H1 (cell line): Measurements from ENCODE around the gene PNPLA3. TPM values are rescaled to one million over a fixed set of nuclear protein-coding genes. Genes with fewer than 3 reads are reported as not detected.

ENCODE experiments used
- CTCF ChIA-PET: fragments of 300-600 bp; sonication (Branson Sonifier 250); formaldehyde crosslinking; loops from one replicate; lab custom pipeline; 2021; ENCODE audit not compliant: partially characterized antibody; lab: Charles Lee
- POLR2A ChIA-PET: fragments of 300-600 bp; sonication (Branson Sonifier 250); formaldehyde crosslinking; loops from one replicate; lab custom pipeline; 2021; ENCODE audit warnings: inconsistent platforms; ENCODE audit not compliant: partially characterized antibody; lab: Charles Lee
- DNase-seq, 2 experiments: peaks; one replicate each; pipeline versions ENCODE4 v3.0.0 to v3.0.0-alpha.2; 2010 to 2022; ENCODE audit warnings: low spot score in 2 of 2, low read depth in 1 of 2, mixed read lengths in 1 of 2
- FAIRE-seq: peaks from 2 replicates; lab custom pipeline; 2011; peaks lifted over from hg19 to GRCh38; lab: Jason Lieb, UNC
- H2AFZ ChIP-seq: 2 replicates; pipeline ENCODE4 v1.8.1; 2012; ENCODE audit warnings: low read length, inconsistent platforms
- H2AK5ac ChIP-seq: 2 replicates; pipeline ENCODE4 v1.6.1; 2013; ENCODE audit warnings: low read depth, low read length
- H2BK120ac ChIP-seq: replicated peaks from 2 replicates; pipeline ENCODE3; 2013; ENCODE audit warnings: low read depth, low read length, inconsistent platforms
- H2BK12ac ChIP-seq: 2 replicates; pipeline ENCODE4 v1.6.1; 2013; ENCODE audit warnings: low read depth, low read length
- H2BK15ac ChIP-seq: 2 replicates; pipeline ENCODE4 v1.6.1; 2013; ENCODE audit warnings: low read length
- H2BK20ac ChIP-seq: 2 replicates; pipeline ENCODE4 v1.6.1; 2013; ENCODE audit warnings: low read length
- H2BK5ac ChIP-seq: 2 replicates; pipeline ENCODE4 v1.6.1; 2013; ENCODE audit warnings: low read depth, low read length
- H3K14ac ChIP-seq: 2 replicates; pipeline ENCODE4 v1.6.1; 2013; ENCODE audit warnings: inconsistent platforms; ENCODE audit not compliant: insufficient read length
- H3K18ac ChIP-seq: 2 replicates; pipeline ENCODE4 v1.6.1; 2013; ENCODE audit warnings: low read length; ENCODE audit errors: extremely low read depth
- H3K23ac ChIP-seq: 2 replicates; pipeline ENCODE4 v1.6.1; 2013; ENCODE audit warnings: inconsistent platforms; ENCODE audit not compliant: insufficient read length
- H3K23me2 ChIP-seq: 2 replicates; pipeline ENCODE4 v1.6.1; 2013; ENCODE audit warnings: low read depth, low read length
- H3K27ac ChIP-seq: 2 replicates; pipeline ENCODE4 v1.6.1; 2011; ENCODE audit warnings: low read depth, low read length, inconsistent platforms
- H3K27me3 ChIP-seq, 4 experiments: replicated peaks in 1 of 4; 1 replicate in 1 of 4; 2 replicates in 3 of 4; pipeline versions ENCODE4 v1.6.1 to v1.8.1; 2011 to 2013; ENCODE audit warnings: low read length in 3 of 4, mild to moderate bottlenecking in 3 of 4, inconsistent platforms in 2 of 4, mixed read lengths in 2 of 4, moderate library complexity in 1 of 4; ENCODE audit not compliant: control insufficient read depth in 3 of 4, insufficient read depth in 3 of 4; ENCODE audit errors: extremely low read depth in 1 of 4
- H3K36me3 ChIP-seq, 4 experiments: 2 replicates each; pipeline versions ENCODE4 v1.6.1 to v1.8.1; 2011 to 2013; ENCODE audit warnings: mild to moderate bottlenecking in 4 of 4, low read length in 3 of 4, moderate library complexity in 2 of 4, control low read depth in 1 of 4, inconsistent platforms in 1 of 4; ENCODE audit not compliant: insufficient read depth in 4 of 4, control insufficient read depth in 2 of 4
- H3K4ac ChIP-seq: replicated peaks from 2 replicates; pipeline ENCODE3; 2013; ENCODE audit warnings: low read length, low read depth, mixed read lengths, inconsistent platforms; ENCODE audit not compliant: insufficient read length
- H3K4me1 ChIP-seq, 4 experiments: replicated peaks in 1 of 4; 1 replicate in 1 of 4; 2 replicates in 3 of 4; pipeline versions ENCODE4 v1.6.1 to v1.8.1; 2011 to 2013; ENCODE audit warnings: low read length in 3 of 4, inconsistent platforms in 2 of 4, mixed read lengths in 1 of 4; ENCODE audit not compliant: insufficient read depth in 4 of 4, control insufficient read depth in 3 of 4
- H3K4me2 ChIP-seq, 2 experiments: 2 replicates each; pipeline versions ENCODE4 v1.6.1 to v1.8.1; 2011 to 2013; ENCODE audit warnings: low read depth in 2 of 2, low read length in 2 of 2, control low read depth in 1 of 2, inconsistent platforms in 1 of 2, mild to moderate bottlenecking in 1 of 2; ENCODE audit not compliant: insufficient read depth in 1 of 2
- H3K4me3 ChIP-seq, 4 experiments: fragments of 200-600, 300-600 bp in 1 of 4; sonication (generic), shearing (Covaris generic), sonication (Bioruptor Twin) in 1 of 4; 2 replicates each; pipeline versions ENCODE4 v1.5.1 to v1.8.1; 2011 to 2016; ENCODE audit warnings: low read length in 4 of 4, low read depth in 3 of 4, control low read depth in 2 of 4, inconsistent platforms in 2 of 4, mild to moderate bottlenecking in 2 of 4, mixed read lengths in 1 of 4, moderate library complexity in 1 of 4; ENCODE audit not compliant: insufficient read depth in 2 of 4; ENCODE audit errors: extremely low read depth in 1 of 4
- H3K56ac ChIP-seq: replicated peaks from 2 replicates; pipeline ENCODE3; 2013; ENCODE audit warnings: low read depth, mild to moderate bottlenecking, mixed read lengths, low read length, inconsistent platforms; ENCODE audit not compliant: insufficient read length
- H3K79me1 ChIP-seq: 2 replicates; pipeline ENCODE4 v1.6.1; 2013; ENCODE audit warnings: low read depth, low read length, control low read depth
- H3K79me2 ChIP-seq, 2 experiments: 2 replicates each; pipeline versions ENCODE4 v1.6.1 to v1.8.1; 2012 to 2013; ENCODE audit warnings: low read length in 2 of 2, mild to moderate bottlenecking in 2 of 2, inconsistent platforms in 1 of 2; ENCODE audit not compliant: insufficient read depth in 2 of 2, control insufficient read depth in 1 of 2
- H3K9ac ChIP-seq, 4 experiments: replicated peaks in 1 of 4; 1 replicate in 1 of 4; 2 replicates in 3 of 4; pipeline versions ENCODE4 v1.6.1 to v1.8.1; 2011 to 2013; ENCODE audit warnings: low read depth in 3 of 4, low read length in 3 of 4, control low read depth in 2 of 4, mild to moderate bottlenecking in 2 of 4, moderate library complexity in 2 of 4, inconsistent platforms in 1 of 4; ENCODE audit errors: extremely low read depth in 1 of 4
- H3K9me3 ChIP-seq, 2 experiments: 2 replicates each; pipeline versions ENCODE4 v1.6.1 to v1.8.1; 2012 to 2013; ENCODE audit warnings: mild to moderate bottlenecking in 2 of 2, moderate library complexity in 2 of 2, control low read depth in 1 of 2, inconsistent platforms in 1 of 2, low read depth in 1 of 2, low read length in 1 of 2, mixed read lengths in 1 of 2; ENCODE audit not compliant: insufficient read depth in 2 of 2
- H4K20me1 ChIP-seq, 2 experiments: replicated peaks in 1 of 2; 2 replicates each; pipeline versions ENCODE3 to v1.8.1; 2011 to 2013; ENCODE audit warnings: inconsistent platforms in 2 of 2, low read length in 2 of 2, mild to moderate bottlenecking in 1 of 2; ENCODE audit not compliant: insufficient read depth in 2 of 2, control insufficient read depth in 1 of 2
- H4K5ac ChIP-seq: 2 replicates; pipeline ENCODE4 v1.6.1; 2013; ENCODE audit warnings: low read length, low read depth, mixed read lengths, inconsistent platforms; ENCODE audit not compliant: insufficient read length
- H4K8ac ChIP-seq: 2 replicates; pipeline ENCODE4 v1.8.0; 2013; ENCODE audit warnings: mild to moderate bottlenecking, moderate library complexity, low read length, inconsistent platforms; ENCODE audit not compliant: insufficient read depth; ENCODE audit errors: extremely low read depth
- H4K91ac ChIP-seq: replicated peaks from 2 replicates; pipeline ENCODE3; 2013; ENCODE audit warnings: low read length, mixed read lengths, inconsistent platforms; ENCODE audit not compliant: insufficient read length
- PHF8 ChIP-seq: fragments of 200-600 bp; sonication (generic); conservative IDR thresholded peaks from 2 replicates; pipeline ENCODE4 v1.7.1; 2012; ENCODE audit warnings: low read depth, mild to moderate bottlenecking, inconsistent platforms, low read length, moderate library complexity
- WGBS, 2 experiments: shearing (Covaris generic) in 1 of 2; methylation state at CpG; one replicate each; pipeline versions ENCODE4 v1.1.6 to v1.1.7; 2013 to 2015; ENCODE audit warnings: low lambda C conversion rate in 2 of 2, mixed read lengths in 2 of 2, inconsistent platforms in 1 of 2, low coverage in 1 of 2, missing lambda C conversion rate in 1 of 2; ENCODE audit not compliant: insufficient replicate concordance in 2 of 2, insufficient coverage in 1 of 2, insufficient read length in 1 of 2; ENCODE audit errors: extremely low coverage in 1 of 2, missing lambda C conversion rate in 1 of 2; 5-methylcytosine and 5-hydroxymethylcytosine counted together
- polyA plus RNA-seq, 7 experiments: library from polyadenylated mRNA; depleted of rRNA in 3 of 7; stranded (reverse) in 5 of 7; unstranded in 2 of 7; fragments of >200 nt in 5 of 7; fragments of 200-250 nt in 2 of 7; gene quantifications; 1 replicate in 5 of 7; 2 replicates in 1 of 7; 4 replicates in 1 of 7; pipeline versions ENCODE4 v1.2.1 to v1.2.3, GENCODE V29; 2011 to 2013; ENCODE audit warnings: missing spikeins in 2 of 7, mixed read lengths in 2 of 7
- total RNA-seq: library from RNA; stranded (reverse); fragmentation: NEBNext Ultra II Directional; extraction: Animal tissue kit (Norgen Biotek cat#: 25700); gene quantifications from 2 replicates; pipeline ENCODE4 v1.2.1, GENCODE V29; 2021

Gene PNPLA3
- total and polyA plus RNA-seq, 2 of the 8 experiments (the other 6 are each of a cell fraction or from before 2014, with no cell fraction given) = 17.5 to 23.4 TPM

DNA sequence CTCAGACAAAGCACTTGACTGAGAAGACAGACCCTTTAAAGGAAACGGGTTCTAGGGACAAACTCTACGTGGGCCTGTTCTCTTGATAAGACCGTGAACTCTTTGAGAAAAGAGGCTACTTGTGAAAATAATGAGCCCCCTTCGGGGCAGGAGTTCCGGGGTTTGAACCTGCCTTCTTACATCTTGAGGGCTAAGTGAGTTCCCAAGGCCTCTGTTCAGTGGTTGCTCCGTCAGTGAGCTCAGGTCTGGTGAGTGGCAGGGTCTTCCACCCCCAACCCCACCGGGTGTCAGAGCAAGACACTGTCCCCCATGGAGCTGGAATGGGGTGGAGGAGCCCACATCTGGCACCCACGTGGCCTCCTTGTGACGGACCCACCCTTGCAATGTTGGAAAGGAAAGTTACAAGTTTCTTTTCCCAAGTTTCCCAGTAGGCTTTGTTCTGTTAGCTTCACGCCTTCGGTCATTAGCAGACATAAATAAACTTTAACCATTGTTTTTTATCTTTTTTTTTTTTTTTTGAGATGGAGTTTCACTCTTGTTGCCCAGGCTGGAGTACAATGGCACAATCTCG is 25.3 kb downstream of the PNPLA3 start:
- FAIRE-seq = no peak
- H4K91ac ChIP-seq = no peak overlapping the region
- peaks cover 3 to 11% (median 8%) of the 10 kb centered on the region in 4 experiments; a peak in 5 of 8 replicates for H3K36me3 ChIP-seq
- peaks cover 0 to 11% of the 10 kb centered on the region in 2 experiments for H4K20me1 ChIP-seq
- ChIA-PET POLR2A (no interaction called here), CTCF (interaction anchor here (0.6 to 1.6 kb wide), 2 partner anchors 64 to 699 kb away, joined by 5 to 6 read pairs; no protein-coding TSS in a partner anchor)
- no peaks in the 10 kb centered on the region for H3K23me2 ChIP-seq
- H3K79me1 ChIP-seq = no peaks in the 10 kb centered on the region
- no peaks in the 10 kb centered on the region for H3K79me2 ChIP-seq
- H3K4me1 ChIP-seq = no peaks in the 10 kb centered on the region; a peak in 1 of 7 replicates
- H2BK15ac ChIP-seq = no peak overlapping the region
- no peak overlapping the region for H2AK5ac ChIP-seq
- no peak overlapping the region; the same call in 1 of the 2 replicates for H4K8ac ChIP-seq
- H3K56ac ChIP-seq = no peak overlapping the region
- no peak for DNase-seq
- H3K9me3 ChIP-seq = no peaks in the 10 kb centered on the region
- H3K4me3 ChIP-seq = no peak overlapping the region
- H4K5ac ChIP-seq = no peak overlapping the region
- no peaks in the 10 kb centered on the region for H3K27me3 ChIP-seq
- H3K4me2 ChIP-seq = no peak overlapping the region
- no peak overlapping the region for H2BK12ac ChIP-seq
- H3K9ac ChIP-seq = no peak overlapping the region
- H3K14ac ChIP-seq = no peak overlapping the region
- H2BK20ac ChIP-seq = no peak overlapping the region
- 84% methylated on average over 11 of the region's 12 CpGs; no CpG with 5 or more reads in 1 of the 2 experiments for WGBS, 2 experiments
- no peak overlapping the region for H3K18ac ChIP-seq
- H3K23ac ChIP-seq = no peak overlapping the region
- H3K4ac ChIP-seq = no peak overlapping the region
- TF ChIP-seq PHF8 = no peak
- no peak overlapping the region for H3K27ac ChIP-seq
- no peak overlapping the region; the same call in 1 of the 2 replicates for H2BK5ac ChIP-seq
- H2BK120ac ChIP-seq = no peak overlapping the region
- no peak overlapping the region for H2AFZ ChIP-seq
